Colonic mucosa (tissue), 4 donors: ENCODE measurements around the gene ACER3. TPM values are rescaled to one million over a fixed set of nuclear protein-coding genes. Genes with fewer than 3 reads are reported as not detected.

ENCODE experiments used
- DNase-seq: peaks from one replicate; pipeline ENCODE4 v3.0.0-alpha.2; 2020
- H3K27ac ChIP-seq: fragments of 200-600 bp; one replicate; pipeline ENCODE4 v1.8.0; 2021
- H3K27me3 ChIP-seq: fragments of 200-600 bp; one replicate; pipeline ENCODE4 v1.8.0; 2021
- H3K36me3 ChIP-seq: fragments of 200-600 bp; one replicate; pipeline ENCODE4 v1.8.0; 2021
- H3K4me1 ChIP-seq: fragments of 200-600 bp; one replicate; pipeline ENCODE4 v1.8.0; 2021; ENCODE audit warnings: mild to moderate bottlenecking
- H3K4me3 ChIP-seq: fragments of 200-600 bp; one replicate; pipeline ENCODE4 v1.8.0; 2021
- H3K9ac ChIP-seq, 2 donors: one replicate each; pipeline ENCODE4 v1.7.0; 2013; ENCODE audit warnings: control low read depth in 2 of 2, low read depth in 2 of 2, low read length in 2 of 2
- H3K9me3 ChIP-seq: fragments of 200-600 bp; one replicate; pipeline ENCODE4 v1.8.0; 2021
- CTCF ChIP-seq: fragments of 200-600 bp; IDR thresholded peaks from one replicate; pipeline ENCODE4 v1.8.0; 2022; ENCODE audit warnings: antibody characterized with exemption, mild to moderate bottlenecking
- intact Hi-C: fragments of 100-400 bp; cut with DNase I; formaldehyde crosslinking; loops from one replicate; pipeline ENCODE4 v1.14.1; 2022
- total RNA-seq, 2 donors: library from RNA; stranded (reverse); fragmentation: NEBNext Ultra II Directional in 1 of 2; extraction: Animal tissue kit (Norgen Biotek cat#: 25700) in 1 of 2; gene quantifications; one replicate each; pipeline ENCODE4 v1.2.1, GENCODE V29; 2021
- donor health status: healthy.
- donor health status: DM: no; HTN: no; CAD: no.
- donor health status: DM: no; HTN: no; CAD: no.

The ACER3 gene
- total RNA-seq, 2 donors from 2014 or later: 25.0 to 36.4 TPM

- H3K9ac ChIP-seq: peak overlapping the region in 1 of 2 donors; percentile 52
- H3K9me3 ChIP-seq: no peaks in the 10 kb centered on the region
- H3K4me1 ChIP-seq: peaks cover 3% of the 10 kb centered on the region
- no peaks in the 10 kb centered on the region for H3K36me3 ChIP-seq
- H3K27ac ChIP-seq: peak overlapping the region; percentile 5
- intact Hi-C loops: no loop called here
- no peak for TF ChIP-seq CTCF
- no peak overlapping the region for H3K4me3 ChIP-seq
- no peaks in the 10 kb centered on the region for H3K27me3 ChIP-seq
- peak; percentile 87 for DNase-seq
Observed at GRCh38 chr11:76835928-76836612, 24.6 kb upstream of the ACER3 start.

GRCh38 chr11:76836613-76837291 is 24.0 kb upstream of the ACER3 start:
- Histone ChIP-seq H3K27me3 (no peaks in the 10 kb centered on the region), H3K9ac (peak overlapping the region in 1 of 2 donors; percentile 52), H3K4me3 (no peak overlapping the region), H3K9me3 (no peaks in the 10 kb centered on the region), H3K36me3 (no peaks in the 10 kb centered on the region), H3K27ac (peak overlapping the region; percentile 5), H3K4me1 (peaks cover 3% of the 10 kb centered on the region)
- peak; percentile 47 for DNase-seq
- TF ChIP-seq CTCF: no peak
- intact Hi-C loops: no loop called here

GRCh38 chr11:76837696-76838677 is 22.7 kb upstream of the ACER3 start:
- Histone ChIP-seq H3K9me3 (no peaks in the 10 kb centered on the region), H3K36me3 (no peaks in the 10 kb centered on the region), H3K27ac (no peak overlapping the region), H3K9ac (peak overlapping the region in 1 of 2 donors; percentile 6), H3K4me3 (no peak overlapping the region), H3K4me1 (peaks cover 3% of the 10 kb centered on the region), H3K27me3 (no peaks in the 10 kb centered on the region)
- intact Hi-C loops: no loop called here
- TF ChIP-seq CTCF: no peak
- peak; percentile 25 for DNase-seq

GRCh38 chr11:76838678-76839068 is 22.0 kb upstream of the ACER3 start:
- no peak for TF ChIP-seq CTCF
- H3K27me3 ChIP-seq: no peaks in the 10 kb centered on the region
- peaks cover 3% of the 10 kb centered on the region for H3K4me1 ChIP-seq
- peak; percentile 23 for DNase-seq
- intact Hi-C loops: no loop called here
- no peak overlapping the region for H3K9ac ChIP-seq
- H3K36me3 ChIP-seq: no peaks in the 10 kb centered on the region
- no peaks in the 10 kb centered on the region for H3K9me3 ChIP-seq
- H3K4me3 ChIP-seq: no peak overlapping the region
- no peak overlapping the region for H3K27ac ChIP-seq

- intact Hi-C loops: no loop called here
- Histone ChIP-seq H3K9me3 (no peaks in the 10 kb centered on the region), H3K27me3 (no peaks in the 10 kb centered on the region), H3K4me3 (no peak overlapping the region), H3K4me1 (peaks cover 3% of the 10 kb centered on the region), H3K36me3 (no peaks in the 10 kb centered on the region), H3K9ac (no peak overlapping the region), H3K27ac (no peak overlapping the region)
- DNase-seq: peak; percentile 63
- no peak for TF ChIP-seq CTCF
Observed at GRCh38 chr11:76839311-76839710, 21.4 kb upstream of the ACER3 start.
